ENCODE data around the gene DAGLA.
"Not testable (repeated sequence)": the region's sequence is repeated elsewhere in the genome, so short reads cannot be mapped to it uniquely, and the experiment has no call there.

The DAGLA gene

DNA sequence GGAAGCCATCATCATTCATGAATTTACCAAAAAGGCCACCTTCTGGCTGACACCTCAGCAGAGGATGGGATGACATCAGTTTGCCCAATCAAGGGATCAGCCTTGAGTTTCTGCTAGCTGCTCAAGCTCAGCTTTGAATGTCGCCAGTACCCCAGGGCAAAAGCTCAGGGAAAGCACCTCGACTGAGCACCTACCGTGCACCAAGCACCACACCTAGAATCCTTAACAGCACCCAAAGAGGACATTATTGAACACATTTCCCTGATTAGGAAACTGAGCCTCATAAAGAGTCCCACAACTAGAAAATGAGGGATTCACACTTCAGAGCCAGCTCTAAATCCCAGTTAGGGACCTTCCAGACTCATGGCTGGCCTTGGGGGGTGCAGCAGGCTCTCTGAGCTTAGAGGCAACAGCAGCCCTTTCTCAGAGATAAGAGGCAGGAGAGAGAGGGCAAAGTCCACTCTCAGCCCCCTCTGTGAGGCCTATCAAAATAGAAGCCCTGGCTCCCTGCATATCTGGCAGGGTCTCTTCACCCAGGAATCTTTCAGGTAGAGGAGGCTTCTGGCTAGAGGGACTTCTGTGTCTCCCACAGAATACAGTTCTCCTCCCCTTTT lies 13.4 kb upstream of the DAGLA start:
- DNase-seq, result no peak

- DNase-seq, result no peak
These were observed 12.4 kb upstream of the DAGLA start for GRCh38 chr11:61667684-61668305.

- no peak for DNase-seq
These were observed 10.8 kb upstream of the DAGLA start for GRCh38 chr11:61669417-61669816.

- no peak for DNase-seq
These were observed 9.6 kb upstream of the DAGLA start for GRCh38 chr11:61670626-61671025.

DNA sequence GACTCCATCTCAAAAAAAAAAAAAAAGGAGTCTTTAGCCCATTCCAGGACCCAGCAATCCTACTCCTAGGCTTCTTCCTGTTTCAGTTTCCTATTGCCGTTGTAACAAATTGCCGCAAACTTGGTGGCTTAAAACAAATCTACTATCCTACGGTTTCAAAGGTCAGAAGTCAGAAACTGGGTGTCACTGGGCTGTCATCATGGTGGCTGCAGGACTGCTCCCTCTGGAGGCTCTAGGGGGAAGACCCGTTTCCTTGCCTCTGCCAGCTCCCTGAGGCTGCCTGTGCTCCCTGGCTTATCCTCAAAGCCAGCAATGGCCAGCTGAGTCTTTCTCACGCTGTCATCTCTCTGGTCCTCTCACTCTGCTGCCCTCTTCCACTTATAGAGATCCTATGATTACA lies 8.7 kb upstream of the DAGLA start:
- DNase-seq, result no peak

DNA sequence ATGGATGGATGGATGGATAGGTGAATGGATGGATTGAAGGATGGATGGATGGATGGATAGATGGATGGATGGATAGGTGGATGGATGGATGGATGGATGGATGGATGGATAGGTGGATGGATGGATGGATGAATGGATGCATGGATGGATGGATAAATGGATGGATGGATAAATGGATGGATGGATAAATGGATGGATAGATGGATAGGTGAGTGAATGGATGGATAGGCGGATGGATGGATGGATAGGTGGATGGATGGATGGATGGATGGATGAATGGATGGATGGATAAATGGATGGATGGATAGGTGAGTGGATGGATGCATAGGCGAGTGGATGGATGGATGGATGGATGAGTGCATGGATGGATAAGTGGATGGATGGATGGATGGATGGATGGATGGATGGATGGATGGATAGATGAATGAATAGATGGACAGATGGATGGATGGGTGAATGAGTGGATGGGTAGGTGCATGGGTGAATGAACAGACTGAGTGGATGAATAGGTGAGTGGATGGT lies 6.2 kb upstream of the DAGLA start:
- not testable (repeated sequence) for DNase-seq

DNA sequence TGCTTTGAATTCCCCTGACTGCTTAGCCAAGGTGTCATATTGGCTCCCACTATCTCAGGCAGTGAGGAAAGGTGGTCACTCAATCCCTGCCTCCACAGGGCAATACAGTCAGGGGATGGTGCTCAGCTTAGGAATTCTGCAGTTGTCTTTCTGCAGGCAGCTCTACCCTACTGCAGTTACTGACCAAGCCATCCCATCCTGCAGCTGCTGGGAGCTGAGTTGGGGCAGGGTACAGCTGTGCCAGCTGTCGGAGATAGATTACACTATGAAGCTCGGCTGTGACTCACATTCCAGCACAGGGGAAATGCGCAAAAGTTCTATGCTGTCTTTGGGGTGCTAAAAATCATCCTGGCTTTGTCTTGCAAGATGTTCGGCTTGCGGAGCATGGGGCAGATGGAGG lies 4.4 kb upstream of the DAGLA start:
- no peak for DNase-seq

GRCh38 chr11:61679296-61679695 lies 895 bp upstream of the DAGLA start:
- no peak for DNase-seq

- no peak for DNase-seq
These were observed 531 bp downstream of the DAGLA start for GRCh38 chr11:61680622-61681221.

DNA sequence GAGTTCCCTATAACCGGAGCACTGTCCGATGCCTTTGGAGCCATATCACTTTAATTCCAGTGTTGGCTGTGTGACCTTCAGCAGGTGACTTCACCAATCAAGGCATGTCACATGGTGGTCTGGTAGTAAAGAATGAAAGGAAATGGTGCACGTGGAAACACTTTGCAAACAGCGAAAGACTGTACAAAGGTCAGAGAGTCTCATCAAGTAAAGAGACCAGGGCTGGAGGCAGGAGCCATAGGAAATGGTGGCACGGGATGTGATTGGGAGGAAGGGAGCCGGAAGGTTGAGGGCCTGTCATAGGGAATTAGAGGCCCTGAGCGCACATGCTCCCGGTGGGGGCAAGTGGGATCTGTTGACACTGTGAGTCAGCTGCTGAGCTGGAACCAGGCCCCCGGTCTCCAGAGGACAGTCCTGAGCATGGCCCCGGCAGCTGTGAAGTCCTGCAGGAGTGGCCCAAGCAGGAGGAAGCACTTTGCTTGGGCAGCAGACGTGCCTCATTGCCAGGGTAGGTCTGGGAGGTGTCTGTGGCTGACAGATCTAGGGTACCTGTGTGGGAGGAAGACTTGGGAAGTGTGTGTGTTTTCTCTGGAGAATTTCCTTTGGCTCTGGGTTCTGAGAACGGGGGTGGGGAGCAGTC lies 2.0 kb downstream of the DAGLA start:
- DNase-seq, result no peak

GRCh38 chr11:61682906-61683675 lies 2.9 kb downstream of the DAGLA start:
- DNase-seq, result no peak

GRCh38 chr11:61683961-61684869 lies 4.0 kb downstream of the DAGLA start:
- peak; percentile 12 for DNase-seq

DNA sequence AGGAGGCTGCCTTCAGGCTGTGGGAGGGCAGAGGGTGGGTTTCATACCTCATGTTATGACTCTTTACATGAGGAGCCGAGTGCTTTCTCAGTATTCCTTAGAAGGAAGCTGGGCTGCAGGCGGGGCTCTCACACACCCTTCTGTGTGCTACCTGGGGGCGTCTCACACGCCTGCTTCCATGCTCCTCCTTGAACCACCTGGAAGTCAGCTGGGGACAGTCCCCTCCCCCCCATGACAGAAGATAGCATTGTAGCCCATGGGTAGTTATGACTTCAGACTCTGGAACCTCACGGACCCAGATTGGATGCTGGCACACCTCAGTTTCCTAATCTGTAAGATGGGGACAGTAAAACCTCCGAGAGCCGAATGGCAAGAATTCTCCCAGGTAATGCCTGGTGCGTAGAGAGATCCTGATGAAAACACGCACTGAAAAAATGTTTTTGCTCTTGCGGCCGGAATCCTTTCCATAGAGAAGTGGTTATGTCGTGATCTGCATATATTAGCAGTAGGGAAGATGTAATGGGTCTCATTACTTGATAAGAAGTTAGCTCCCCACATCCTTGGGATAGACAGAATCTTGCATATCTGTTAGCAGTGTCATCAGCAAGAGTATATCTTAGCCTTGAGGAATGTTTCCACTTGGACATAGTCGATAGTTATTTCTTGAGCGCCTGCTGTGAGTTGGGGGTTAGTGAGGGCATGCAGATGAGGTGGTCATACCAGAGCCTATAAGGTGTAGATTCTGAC lies 4.9 kb downstream of the DAGLA start:
- DNase-seq, result no peak

- no peak for DNase-seq
These were observed 5.4 kb downstream of the DAGLA start for GRCh38 chr11:61685617-61685967.

- no peak for DNase-seq
These were observed 5.9 kb downstream of the DAGLA start for GRCh38 chr11:61686066-61686465.

DNA sequence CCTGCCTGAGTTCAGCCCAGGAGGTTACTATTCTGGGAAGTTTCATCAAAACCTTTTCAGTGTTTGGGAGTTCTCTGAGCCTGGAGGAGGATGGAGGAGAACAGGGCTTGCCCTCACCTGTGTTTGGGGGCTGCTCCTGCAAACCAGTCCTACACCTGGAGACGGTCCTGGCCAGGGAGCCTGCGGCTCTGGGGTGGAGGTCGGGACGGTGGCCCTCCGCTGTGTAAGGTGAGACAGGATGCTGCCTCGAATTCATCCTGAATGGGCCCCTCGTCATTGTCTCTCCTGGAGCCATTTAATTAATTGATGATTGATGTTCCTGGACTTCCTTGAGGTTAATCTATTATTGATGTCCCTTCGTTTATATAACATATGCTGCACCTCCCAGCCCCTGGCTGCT lies 6.3 kb downstream of the DAGLA start:
- DNase-seq, result no peak

GRCh38 chr11:61687420-61687819 lies 7.2 kb downstream of the DAGLA start:
- DNase-seq, result no peak

GRCh38 chr11:61688365-61689163 lies 8.4 kb downstream of the DAGLA start:
- DNase-seq, result peak; percentile 23

DNA sequence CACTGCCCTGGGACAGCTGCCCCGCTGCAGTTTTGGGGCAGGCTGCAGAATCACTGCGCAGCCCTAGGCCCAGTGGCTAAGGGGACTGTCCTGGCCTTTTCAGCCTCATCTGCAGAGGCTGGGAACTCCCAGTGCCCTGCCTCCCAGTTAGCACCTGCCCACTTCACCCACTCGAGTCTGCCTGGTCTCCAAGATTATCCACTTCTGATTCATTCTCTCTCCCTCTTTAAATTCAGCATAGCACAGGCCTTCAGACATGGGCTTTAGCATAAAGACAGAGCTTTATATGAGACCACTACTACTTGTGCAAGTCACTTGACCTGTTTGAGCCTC lies 8.9 kb downstream of the DAGLA start:
- DNase-seq, result no peak

DNA sequence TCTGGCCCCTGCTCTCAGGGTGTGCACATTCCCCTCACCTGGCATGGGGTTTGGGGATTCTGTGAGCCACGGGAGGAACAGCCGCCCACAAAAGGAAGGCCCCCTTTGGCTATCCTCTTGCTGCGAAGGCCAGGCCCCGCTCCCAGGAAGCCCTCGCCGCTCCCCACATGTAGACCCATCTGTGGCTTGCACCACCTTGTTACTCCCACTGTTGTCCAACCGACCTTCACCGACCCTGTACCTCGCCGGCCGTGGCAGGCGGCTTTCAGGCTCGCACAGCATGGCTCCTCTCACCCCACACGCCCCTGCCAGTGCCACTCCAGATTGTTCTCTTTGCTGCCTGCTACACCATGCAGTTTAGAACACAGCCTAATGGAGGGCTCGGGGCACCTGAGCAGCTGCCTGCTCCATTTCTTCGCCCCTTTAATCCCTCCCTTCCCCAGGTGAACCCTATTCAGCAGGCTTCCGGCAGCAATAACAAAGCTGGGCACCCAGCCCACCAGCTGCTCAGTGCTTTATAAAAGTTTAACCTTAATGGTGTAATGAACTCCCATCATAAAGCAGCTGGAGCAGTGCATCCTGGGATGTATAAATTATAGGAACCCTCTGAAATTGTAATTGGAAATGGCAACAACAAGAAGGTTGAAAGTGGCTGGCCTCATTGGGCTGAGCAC lies 10.7 kb downstream of the DAGLA start:
- no peak for DNase-seq

Data from kidney glomerular epithelial cell (primary cell).